Measurements from ENCODE around the gene PIP4K2A. TPM values are rescaled to one million over a fixed set of nuclear protein-coding genes. Genes with fewer than 3 reads are reported as not detected.

The PIP4K2A gene
- total RNA-seq, 1 experiment from 2014 or later = 20.2 TPM

- intact Hi-C loops (cut with micrococcal nuclease) = loop anchor here (2.0 to 5.0 kb wide), 2 partner anchors 200 to 302 kb away; partner anchors contain the start of gene BMI1
- Histone ChIP-seq H3F3A (ENCODE audit: low read length, unreplicated experiment) (no peaks in the 10 kb centered on the region), H3K9me3 (ENCODE audit: low read length) (no peaks in the 10 kb centered on the region), H3K4me1 (ENCODE audit: insufficient read depth, low read length) (peaks cover 88% of the 10 kb centered on the region), H3K4me2 (ENCODE audit: low read length) (peak overlapping the region; percentile 62), H3K27me3 (ENCODE audit: low read length) (no peaks in the 10 kb centered on the region), H3K79me2 (ENCODE audit: low read length) (peaks cover 77% of the 10 kb centered on the region), H3K27ac (ENCODE audit: low read length) (peak overlapping the region; percentile 72), H3K4me3 (ENCODE audit: low read length) (no peak overlapping the region; the same call in 1 of the 2 replicates), H2AFZ (ENCODE audit: low read length) (no peak overlapping the region), H3K9ac (ENCODE audit: low read length) (peak overlapping the region; percentile 3; the same call in 1 of the 2 replicates), H4K20me1 (ENCODE audit: low read length) (no peaks in the 10 kb centered on the region), H3K9me2 (replicated peaks; ENCODE audit: low read length) (no peaks in the 10 kb centered on the region), H3K36me3 (ENCODE audit: low read depth, low read length) (no peaks in the 10 kb centered on the region)
- ChIA-PET CTCF (no interaction called here), POLR2A (ENCODE audit: unreplicated experiment) (no interaction called here)
- DNase-seq (peak; percentile 89), ATAC-seq (peak; percentile 44)
- no TSS peak for BruUV-seq (replicated peaks)
- no peak for TF ChIP-seq EZH2phosphoT487 (IDR thresholded peaks at IDR 0.05; ENCODE audit: borderline replicate concordance, low read length)
- no peak for TF ChIP-seq CTCF (conservative IDR thresholded peaks at IDR 0.05; ENCODE audit: low read depth, low read length)
- TF ChIP-seq EZH2 (IDR thresholded peaks at IDR 0.05; ENCODE audit: low read length, unreplicated experiment) = no peak
Observed at GRCh38 chr10:22624287-22624738, 90.1 kb downstream of the PIP4K2A start.

GRCh38 chr10:22623633-22624253 is 90.6 kb downstream of the PIP4K2A start:
- H3K27ac ChIP-seq (ENCODE audit: low read length) = peak overlapping the region; percentile 72
- H3K4me3 ChIP-seq (ENCODE audit: low read length) = no peak overlapping the region; the same call in 1 of the 2 replicates
- peak overlapping the region; percentile 3; the same call in 1 of the 2 replicates for H3K9ac ChIP-seq (ENCODE audit: low read length)
- H3F3A ChIP-seq (ENCODE audit: low read length, unreplicated experiment) = no peaks in the 10 kb centered on the region
- peak overlapping the region; percentile 62 for H3K4me2 ChIP-seq (ENCODE audit: low read length)
- H2AFZ ChIP-seq (ENCODE audit: low read length) = no peak overlapping the region
- peaks cover 88% of the 10 kb centered on the region for H3K4me1 ChIP-seq (ENCODE audit: insufficient read depth, low read length)
- TF ChIP-seq EZH2phosphoT487 (IDR thresholded peaks at IDR 0.05; ENCODE audit: borderline replicate concordance, low read length) (no peak), CTCF (conservative IDR thresholded peaks at IDR 0.05; ENCODE audit: low read depth, low read length) (no peak), EZH2 (IDR thresholded peaks at IDR 0.05; ENCODE audit: low read length, unreplicated experiment) (no peak)
- H3K27me3 ChIP-seq (ENCODE audit: low read length) = no peaks in the 10 kb centered on the region
- H3K9me3 ChIP-seq (ENCODE audit: low read length) = no peaks in the 10 kb centered on the region
- ATAC-seq = no peak
- BruUV-seq (replicated peaks) = no TSS peak
- POLR2A ChIA-PET (ENCODE audit: unreplicated experiment) = interaction anchor here (0.6 kb wide), 2 partner anchors 70 to 284 kb away, joined by 3 to 5 read pairs; no protein-coding TSS in a partner anchor
- intact Hi-C loops (cut with micrococcal nuclease) = loop anchor here (2.0 to 5.0 kb wide), 2 partner anchors 201 to 301 kb away; partner anchors contain the start of gene BMI1
- CTCF ChIA-PET = no interaction called here
- H3K9me2 ChIP-seq (replicated peaks; ENCODE audit: low read length) = no peaks in the 10 kb centered on the region
- peaks cover 77% of the 10 kb centered on the region for H3K79me2 ChIP-seq (ENCODE audit: low read length)
- H3K36me3 ChIP-seq (ENCODE audit: low read depth, low read length) = no peaks in the 10 kb centered on the region
- no peaks in the 10 kb centered on the region for H4K20me1 ChIP-seq (ENCODE audit: low read length)
- DNase-seq = no peak

- ATAC-seq (no peak), DNase-seq (no peak)
- intact Hi-C loops (cut with micrococcal nuclease) = loop anchor here (5.0 kb wide), 1 partner anchor 300 kb away; the partner anchor contains the start of gene BMI1
- Histone ChIP-seq H3K27me3 (ENCODE audit: low read length) (no peaks in the 10 kb centered on the region), H3K9ac (ENCODE audit: low read length) (no peak overlapping the region), H4K20me1 (ENCODE audit: low read length) (no peaks in the 10 kb centered on the region), H3F3A (ENCODE audit: low read length, unreplicated experiment) (no peaks in the 10 kb centered on the region), H3K9me2 (replicated peaks; ENCODE audit: low read length) (no peaks in the 10 kb centered on the region), H3K4me2 (ENCODE audit: low read length) (no peak overlapping the region), H2AFZ (ENCODE audit: low read length) (no peak overlapping the region), H3K4me3 (ENCODE audit: low read length) (no peak overlapping the region), H3K9me3 (ENCODE audit: low read length) (no peaks in the 10 kb centered on the region), H3K36me3 (ENCODE audit: low read depth, low read length) (no peaks in the 10 kb centered on the region), H3K79me2 (ENCODE audit: low read length) (peaks cover 78% of the 10 kb centered on the region), H3K27ac (ENCODE audit: low read length) (no peak overlapping the region), H3K4me1 (ENCODE audit: insufficient read depth, low read length) (peaks cover 95% of the 10 kb centered on the region)
- TF ChIP-seq EZH2 (IDR thresholded peaks at IDR 0.05; ENCODE audit: low read length, unreplicated experiment) (no peak), CTCF (conservative IDR thresholded peaks at IDR 0.05; ENCODE audit: low read depth, low read length) (no peak), EZH2phosphoT487 (IDR thresholded peaks at IDR 0.05; ENCODE audit: borderline replicate concordance, low read length) (no peak)
- CTCF ChIA-PET = no interaction called here
- no TSS peak for BruUV-seq (replicated peaks)
- POLR2A ChIA-PET (ENCODE audit: unreplicated experiment) = no interaction called here
Observed at GRCh38 chr10:22622242-22622806, 92.1 kb downstream of the PIP4K2A start.

All from PC-3 (cell line).